HepG2 (cell line): ENCODE data around the gene IPO13.

ENCODE experiments used
- ZNF232 ChIP-seq: sonication (generic); formaldehyde crosslinking; IDR thresholded peaks from 2 replicates; pipeline ENCODE4 v1.4.0; 2020; ENCODE audit warnings: missing genetic modification reagents, borderline replicate concordance
- ZNF501 ChIP-seq: sonication (generic); formaldehyde crosslinking; IDR thresholded peaks from 2 replicates; pipeline ENCODE4 v1.5.1; 2020; ENCODE audit warnings: mild to moderate bottlenecking, moderate library complexity, missing genetic modification reagents

GRCh38 chr1:43961692-43962091 is 14.9 kb downstream of the IPO13 start:
- TF ChIP-seq ZNF501 (CRISPR knock-in tag), result no peak
- TF ChIP-seq ZNF232 (CRISPR knock-in tag), result no peak
